Right forelimb (tissue), 1 donor: Measurements from ENCODE around the gene COL1A2.

Experiments used
- DNase-seq: peaks from one replicate; pipeline ENCODE4 v3.0.0-alpha.2; 2018

COL1A2 gene

GRCh38 chr7:94384315-94384714 is 10.4 kb upstream of the COL1A2 start:
- no peak for DNase-seq

- no peak for DNase-seq
Observed at GRCh38 chr7:94386416-94386815, 8.3 kb upstream of the COL1A2 start.

GRCh38 chr7:94388540-94388939 is 6.2 kb upstream of the COL1A2 start:
- DNase-seq: no peak

- no peak for DNase-seq
Observed at GRCh38 chr7:94389381-94389780, 5.3 kb upstream of the COL1A2 start.

- peak; percentile 76 for DNase-seq
Observed at GRCh38 chr7:94391726-94392392, 2.8 kb upstream of the COL1A2 start.

GRCh38 chr7:94392393-94392786 is 2.3 kb upstream of the COL1A2 start:
- DNase-seq: no peak

- DNase-seq: peak; percentile 87
Observed at GRCh38 chr7:94393246-94394108, 1.2 kb upstream of the COL1A2 start.

GRCh38 chr7:94394109-94394436 is 622 bp upstream of the COL1A2 start:
- DNase-seq: no peak

- peak; percentile 74 for DNase-seq
Observed at GRCh38 chr7:94395141-94396036, 694 bp downstream of the COL1A2 start.

- DNase-seq: peak; percentile 74
Observed at GRCh38 chr7:94396037-94396431, 1.3 kb downstream of the COL1A2 start.

GRCh38 chr7:94396596-94396995 is 1.9 kb downstream of the COL1A2 start:
- no peak for DNase-seq

- DNase-seq: no peak
Observed at GRCh38 chr7:94397722-94398121, 3.0 kb downstream of the COL1A2 start.

GRCh38 chr7:94398841-94399240 is 4.1 kb downstream of the COL1A2 start:
- DNase-seq: no peak

GRCh38 chr7:94400022-94400421 is 5.3 kb downstream of the COL1A2 start:
- no peak for DNase-seq

- DNase-seq: no peak
Observed at GRCh38 chr7:94400643-94401427, 6.1 kb downstream of the COL1A2 start.

- no peak for DNase-seq
Observed at GRCh38 chr7:94401428-94401814, 6.7 kb downstream of the COL1A2 start.

GRCh38 chr7:94403546-94403945 is 8.9 kb downstream of the COL1A2 start:
- DNase-seq: no peak

GRCh38 chr7:94405506-94405905 is 10.8 kb downstream of the COL1A2 start:
- DNase-seq: no peak

- DNase-seq: no peak
Observed at GRCh38 chr7:94406696-94407095, 12.0 kb downstream of the COL1A2 start.

GRCh38 chr7:94409200-94409948 is 14.7 kb downstream of the COL1A2 start:
- DNase-seq: no peak

- DNase-seq: no peak
Observed at GRCh38 chr7:94410413-94411187, 15.9 kb downstream of the COL1A2 start.
